HG03439 (cell line): ENCODE data around the gene ULK1.
"Not testable (repeated sequence)": the region's sequence is repeated elsewhere in the genome, so short reads cannot be mapped to it uniquely, and the experiment has no call there.

Experiments
- ATAC-seq: cut with Tn5 transposase; IDR thresholded peaks from one replicate; pipeline ENCODE4 v1.9.1; 2021; ENCODE audit warnings: mild to moderate bottlenecking, moderate library complexity; ENCODE audit not compliant: unreplicated experiment

The ULK1 gene

GRCh38 chr12:131961328-131961727 is 66.9 kb downstream of the ULK1 start:
- ATAC-seq: not testable (repeated sequence)

GRCh38 chr12:131962069-131962468 is 67.6 kb downstream of the ULK1 start:
- no peak for ATAC-seq

DNA sequence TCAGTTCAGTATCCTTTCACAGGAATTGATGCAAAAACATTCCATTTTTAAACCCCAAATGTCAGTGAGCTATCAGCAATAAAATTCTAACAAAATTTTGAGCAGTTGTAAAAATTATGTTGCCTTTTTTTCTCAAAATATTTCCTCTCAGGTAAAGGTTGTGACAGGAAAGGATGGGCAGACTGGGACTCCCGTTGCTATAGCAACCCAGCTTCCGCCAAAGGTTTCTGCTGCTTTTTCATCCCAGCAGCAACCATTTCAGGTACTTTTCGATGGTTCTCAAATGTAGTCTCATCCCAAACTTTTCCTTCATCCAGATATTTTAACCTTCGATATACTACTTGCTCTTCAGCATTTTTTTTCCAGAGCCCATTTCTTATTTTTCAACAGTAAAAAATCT is 69.0 kb downstream of the ULK1 start:
- ATAC-seq: no peak

DNA sequence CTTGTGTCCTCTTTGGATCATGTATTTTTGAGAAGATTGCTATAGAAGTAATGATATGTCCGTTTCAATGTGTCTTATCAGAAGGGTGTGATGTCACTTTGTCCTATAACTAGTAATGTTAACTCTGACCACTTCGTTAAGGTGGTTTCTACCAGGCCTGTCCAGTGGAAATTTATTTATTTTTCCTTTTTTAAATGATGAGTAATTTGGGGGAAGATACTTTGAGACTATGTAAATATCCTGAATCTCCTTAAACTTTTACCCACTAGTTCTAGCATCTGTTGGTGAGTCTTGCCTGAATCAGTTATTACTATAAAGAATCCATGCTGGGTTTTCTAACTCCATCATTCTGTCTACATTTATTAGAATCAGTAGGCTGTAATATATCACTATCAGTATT is 70.7 kb downstream of the ULK1 start:
- no peak for ATAC-seq

GRCh38 chr12:131971226-131971625 is 76.8 kb downstream of the ULK1 start:
- no peak for ATAC-seq
